Activated T-helper 1 cell treated with Interleukin-2 at 50 U/mL for 16 hours (primary cell): ENCODE data around the gene SPN.
A peak's percentile ranks its signal among the peaks of the same experiment; 100 is the strongest.
"Not testable (repeated sequence)": the region's sequence is repeated elsewhere in the genome, so short reads cannot be mapped to it uniquely, and the experiment has no call there.

Source experiments
- DNase-seq: peaks from one replicate; pipeline ENCODE4 v3.0.0-alpha.2; 2020; ENCODE audit warnings: low read depth

Gene SPN

GRCh38 chr16:29646947-29647346, 16.1 kb upstream of the SPN start:
- DNase-seq, result no peak

GRCh38 chr16:29649588-29650494, 13.2 kb upstream of the SPN start:
- no peak for DNase-seq

GRCh38 chr16:29650771-29651170, 12.3 kb upstream of the SPN start:
- DNase-seq, result no peak

DNA sequence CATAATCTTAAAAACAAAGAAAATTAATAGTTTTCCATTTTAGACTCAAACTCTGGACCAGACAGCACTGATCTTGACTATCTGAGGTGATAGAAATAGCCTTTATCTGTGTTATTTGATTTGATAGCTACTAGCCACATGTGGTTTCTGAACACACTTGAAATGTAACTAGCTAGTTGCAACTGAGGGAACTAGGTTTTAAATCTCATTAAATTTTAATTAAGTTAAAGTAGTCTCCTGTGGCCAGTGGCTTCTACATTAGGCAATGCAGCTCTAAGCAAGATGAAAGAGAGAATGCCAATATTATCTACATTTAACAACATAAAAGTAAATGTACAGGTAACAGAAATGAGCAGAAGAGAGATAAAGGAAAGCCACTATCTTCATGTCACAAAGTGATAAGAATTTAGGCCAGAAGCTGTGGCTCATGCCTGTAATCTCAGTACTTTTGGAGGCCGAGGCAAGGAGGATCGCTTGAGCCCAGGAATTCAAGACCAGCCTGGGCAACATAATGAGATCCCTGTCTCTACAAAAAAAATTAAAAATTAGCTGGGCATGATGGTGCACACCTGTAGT, 11.2 kb upstream of the SPN start:
- DNase-seq, result no peak

GRCh38 chr16:29653471-29653870, 9.6 kb upstream of the SPN start:
- DNase-seq, result no peak

DNA sequence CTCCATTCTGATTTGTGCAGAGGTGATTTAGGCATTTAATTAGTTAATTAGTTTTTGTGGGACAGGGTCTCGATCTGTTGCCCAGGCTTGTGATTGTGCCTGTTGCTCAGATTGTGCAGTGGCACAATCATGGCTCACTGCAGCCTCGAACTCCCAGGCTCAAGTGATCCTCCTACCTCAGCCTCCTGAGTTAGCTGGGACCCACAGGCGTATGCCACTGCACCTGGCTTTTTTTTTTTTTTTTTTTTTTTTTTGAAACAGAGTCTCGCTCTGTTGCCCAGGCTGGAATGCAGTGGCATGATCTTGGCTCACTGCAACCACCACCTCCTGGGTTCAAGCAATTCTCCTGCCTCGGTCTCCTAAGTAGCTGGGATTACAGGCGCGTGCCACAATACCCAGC, 9.2 kb upstream of the SPN start:
- DNase-seq, result not testable (repeated sequence)

DNA sequence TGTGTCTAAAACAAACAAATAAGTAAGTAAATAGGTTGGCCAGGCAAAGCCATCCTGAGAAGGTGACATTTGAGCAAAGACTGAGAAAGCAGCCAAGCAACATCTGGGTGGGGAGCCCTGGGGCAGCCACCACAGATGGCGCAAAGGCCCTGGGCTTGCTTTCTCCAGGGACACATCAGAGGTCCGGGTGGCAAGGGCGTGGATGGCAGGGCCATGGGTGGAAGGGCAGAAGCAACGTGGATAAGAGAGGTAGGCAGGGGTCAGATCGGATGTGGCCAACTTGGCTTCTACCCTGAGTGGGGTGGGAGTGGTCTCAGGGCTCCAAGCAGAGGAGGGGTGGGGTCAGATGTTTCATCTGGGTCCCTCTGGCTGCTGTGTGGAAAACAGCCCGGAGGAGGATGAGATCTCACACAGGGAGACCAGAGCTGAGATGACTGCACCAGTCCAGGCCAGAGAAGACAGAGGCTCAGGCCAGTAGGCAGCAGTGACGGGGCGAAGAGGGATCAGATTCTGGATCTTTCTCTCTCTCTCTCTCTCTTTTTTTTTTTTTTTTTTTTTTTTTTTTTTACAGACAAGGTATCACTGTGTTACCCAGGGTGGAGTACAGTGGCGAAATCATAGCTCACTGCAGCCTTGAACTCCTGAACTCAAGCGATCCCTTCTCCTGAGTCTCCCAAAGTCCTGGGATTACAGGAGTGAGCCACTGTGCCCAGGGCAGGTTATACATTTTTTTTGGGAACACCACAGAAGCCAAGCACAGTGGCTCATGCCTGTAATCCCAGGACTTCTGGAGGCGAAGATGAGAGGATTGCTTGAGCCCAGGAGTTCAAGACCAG, 6.1 kb upstream of the SPN start:
- no peak for DNase-seq

GRCh38 chr16:29658705-29659104, 4.3 kb upstream of the SPN start:
- no peak for DNase-seq

GRCh38 chr16:29662000-29662728, 883 bp upstream of the SPN start:
- no peak for DNase-seq

GRCh38 chr16:29662729-29663015, 375 bp upstream of the SPN start:
- peak; percentile 32 for DNase-seq

GRCh38 chr16:29663807-29664090, 702 bp downstream of the SPN start:
- DNase-seq, result no peak

DNA sequence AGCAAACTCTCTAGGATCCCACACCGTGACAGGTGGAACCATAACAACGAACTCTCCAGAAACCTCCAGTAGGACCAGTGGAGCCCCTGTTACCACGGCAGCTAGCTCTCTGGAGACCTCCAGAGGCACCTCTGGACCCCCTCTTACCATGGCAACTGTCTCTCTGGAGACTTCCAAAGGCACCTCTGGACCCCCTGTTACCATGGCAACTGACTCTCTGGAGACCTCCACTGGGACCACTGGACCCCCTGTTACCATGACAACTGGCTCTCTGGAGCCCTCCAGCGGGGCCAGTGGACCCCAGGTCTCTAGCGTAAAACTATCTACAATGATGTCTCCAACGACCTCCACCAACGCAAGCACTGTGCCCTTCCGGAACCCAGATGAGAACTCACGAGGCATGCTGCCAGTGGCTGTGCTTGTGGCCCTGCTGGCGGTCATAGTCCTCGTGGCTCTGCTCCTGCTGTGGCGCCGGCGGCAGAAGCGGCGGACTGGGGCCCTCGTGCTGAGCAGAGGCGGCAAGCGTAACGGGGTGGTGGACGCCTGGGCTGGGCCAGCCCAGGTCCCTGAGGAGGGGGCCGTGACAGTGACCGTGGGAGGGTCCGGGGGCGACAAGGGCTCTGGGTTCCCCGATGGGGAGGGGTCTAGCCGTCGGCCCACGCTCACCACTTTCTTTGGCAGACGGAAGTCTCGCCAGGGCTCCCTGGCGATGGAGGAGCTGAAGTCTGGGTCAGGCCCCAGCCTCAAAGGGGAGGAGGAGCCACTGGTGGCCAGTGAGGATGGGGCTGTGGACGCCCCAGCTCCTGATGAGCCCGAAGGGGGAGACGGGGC, 1.3 kb downstream of the SPN start:
- DNase-seq, result no peak

DNA sequence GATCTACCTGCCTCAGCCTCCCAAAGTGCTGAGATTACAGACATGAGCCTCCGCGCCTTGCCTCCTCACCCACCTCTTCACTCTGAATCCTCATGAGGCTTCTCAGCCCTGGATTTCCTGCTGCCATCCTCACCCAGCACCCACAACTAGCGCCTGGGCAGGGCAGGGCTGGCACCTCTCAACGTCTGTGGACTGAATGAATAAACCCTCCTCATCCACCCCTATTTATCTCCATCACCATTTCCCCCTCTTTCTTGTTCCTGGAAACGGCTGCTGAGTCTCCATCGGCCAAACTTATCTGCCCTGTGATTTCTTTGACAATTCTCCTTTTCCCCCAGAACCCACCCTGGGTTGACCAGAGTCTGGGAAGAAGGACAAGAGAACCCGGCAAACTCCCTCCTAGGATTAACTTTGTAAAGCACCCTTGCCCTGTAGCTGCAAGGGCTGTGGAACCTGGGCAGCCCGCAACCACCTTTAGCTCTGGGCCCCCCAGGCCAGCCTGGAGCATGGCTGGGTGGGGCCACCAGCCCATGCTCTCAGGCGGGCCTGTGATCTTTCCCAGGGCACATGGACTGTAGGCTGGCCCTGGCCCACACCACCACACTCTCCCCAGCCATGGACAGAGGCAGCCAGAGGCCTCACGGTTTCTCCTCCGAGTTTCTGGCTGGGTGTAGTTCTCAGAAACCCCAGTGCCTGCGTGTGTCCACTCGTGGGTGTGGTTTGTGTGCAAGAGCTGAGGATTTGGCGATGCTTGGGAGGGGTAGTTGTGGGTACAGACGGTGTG, 2.4 kb downstream of the SPN start:
- no peak for DNase-seq

DNA sequence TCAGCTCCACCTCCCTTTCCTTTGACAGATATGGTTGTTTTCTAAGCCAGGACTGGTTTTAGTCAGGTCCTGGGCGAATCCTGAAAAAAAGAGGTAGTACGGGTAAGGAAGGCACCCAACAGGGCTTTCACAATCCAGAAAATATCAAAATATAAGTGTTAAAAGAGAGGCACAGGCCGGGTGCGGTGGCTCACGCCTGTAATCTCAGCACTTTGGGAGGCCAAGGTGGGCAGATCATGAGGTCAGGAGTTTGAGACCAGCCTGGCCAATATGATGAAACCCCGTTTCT, 4.2 kb downstream of the SPN start:
- not testable (repeated sequence) for DNase-seq

GRCh38 chr16:29667755-29668154, 4.7 kb downstream of the SPN start:
- no peak for DNase-seq

- no peak for DNase-seq
These were observed 5.2 kb downstream of the SPN start for GRCh38 chr16:29668267-29668666.

DNA sequence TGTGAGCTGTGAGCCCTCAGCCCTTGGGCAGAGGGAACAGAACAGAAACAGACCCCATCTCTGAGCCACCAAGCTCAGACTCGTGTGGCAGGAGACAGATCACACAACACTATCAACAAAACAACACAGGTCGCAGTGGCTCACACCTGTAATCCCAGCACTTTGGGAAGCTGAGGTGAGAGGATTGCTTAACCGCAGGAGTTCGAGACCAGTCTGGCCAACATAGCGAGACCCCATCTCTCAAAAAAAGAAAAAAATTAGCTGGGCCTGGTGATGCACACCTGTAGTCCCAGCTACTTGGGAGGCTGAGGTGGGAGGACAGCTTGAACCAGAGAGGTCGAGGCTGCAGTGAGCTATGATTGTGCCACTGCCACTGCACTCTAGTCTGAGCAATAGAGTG, 10.5 kb downstream of the SPN start:
- no peak for DNase-seq

DNA sequence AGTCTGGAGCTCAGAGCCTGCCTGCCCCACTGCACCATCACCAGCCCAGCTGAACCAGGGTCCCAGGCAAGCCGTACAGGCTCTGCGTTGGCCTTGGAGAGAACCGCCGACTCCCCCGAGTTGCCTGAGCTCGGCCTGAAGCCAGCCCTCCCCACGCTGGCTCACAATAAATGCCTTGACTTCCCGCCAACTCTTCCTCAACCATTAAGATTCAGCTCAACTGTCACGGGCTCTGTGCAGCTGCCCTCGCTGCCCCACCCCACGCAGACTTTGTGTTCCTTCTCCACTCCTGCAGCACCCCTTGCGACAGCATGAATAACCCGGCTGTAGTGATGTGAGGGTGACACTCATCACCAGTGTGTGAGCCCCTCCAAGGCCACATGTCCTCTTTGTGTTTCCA, 11.1 kb downstream of the SPN start:
- DNase-seq, result no peak

DNA sequence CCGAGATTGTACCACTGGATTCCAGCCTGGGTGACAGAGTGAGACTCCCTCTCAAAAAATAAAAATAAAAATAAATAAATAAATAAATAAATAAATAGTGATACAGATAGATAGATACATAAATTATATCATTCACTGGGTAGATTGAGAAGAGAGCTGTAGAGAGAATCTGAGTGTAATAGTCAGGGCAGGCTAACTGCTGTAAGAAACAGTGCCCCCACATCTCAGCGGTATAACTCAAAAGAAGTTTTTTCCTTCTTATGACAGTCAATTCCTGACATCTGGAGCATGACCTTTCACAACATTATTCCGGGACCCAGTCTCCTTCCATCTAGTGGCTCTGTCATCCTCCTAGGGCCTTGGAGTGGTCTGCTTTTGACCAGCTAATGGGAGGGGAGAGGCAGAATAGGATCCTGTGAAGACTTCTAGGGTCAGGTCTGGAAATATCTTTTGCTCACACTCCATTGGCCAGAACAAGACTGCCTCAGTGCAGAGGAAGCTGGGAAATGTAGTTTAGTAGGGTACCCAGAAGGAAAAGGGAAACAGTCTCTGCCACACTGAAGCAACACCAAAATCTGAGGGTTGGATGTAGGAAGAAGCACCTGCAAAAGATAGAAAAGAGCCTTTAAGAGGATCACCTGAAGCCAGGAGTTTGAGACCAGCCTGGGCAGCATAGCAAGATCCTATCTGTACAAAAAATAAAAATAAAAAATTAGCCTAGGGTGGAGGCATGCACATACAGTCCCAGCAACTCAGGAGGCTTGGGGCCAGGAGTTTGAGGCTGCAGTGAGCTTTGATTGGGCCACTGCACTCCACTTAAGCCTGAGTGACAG, 13.0 kb downstream of the SPN start:
- no peak for DNase-seq
